Ovary (tissue), 3 donors: ENCODE measurements around the gene FANK1.

Experiments used
- CTCF ChIP-seq, 3 donors: fragments of 450-650 bp in 2 of 3; fragments of 200-600 bp in 1 of 3; IDR thresholded peaks; one replicate each; pipeline versions ENCODE4 v1.5.1 to v1.8.0; 2016 to 2022; ENCODE audit warnings: antibody characterized with exemption in 3 of 3, mild to moderate bottlenecking in 1 of 3
- EP300 ChIP-seq: sonication (generic); formaldehyde crosslinking; IDR thresholded peaks from one replicate; pipeline ENCODE4 v1.6.1; 2017; ENCODE audit warnings: antibody characterized with exemption
- POLR2A ChIP-seq: fragments of 450-650 bp; IDR thresholded peaks from one replicate; pipeline ENCODE4 v1.6.1; 2017; ENCODE audit warnings: antibody characterized with exemption, mild to moderate bottlenecking, moderate library complexity
- donor health status: DM: no; HTN: no; CAD: no.

GRCh38 chr10:125852487-125852886 lies 43.9 kb upstream of the FANK1 start:
- TF ChIP-seq CTCF (IDR thresholded peaks at IDR 0.05), result no peak
- TF ChIP-seq POLR2A, result no peak
- no peak for TF ChIP-seq EP300
